ENCODE data around the gene STARD7. TPM values are rescaled to one million over a fixed set of nuclear protein-coding genes. Genes with fewer than 3 reads are reported as not detected.
A peak's percentile ranks its signal among the peaks of the same experiment; 100 is the strongest.

STARD7 gene
- total and polyA plus RNA-seq, 10 of the 15 experiments (the other 5 are each of a cell fraction or from before 2014, with no cell fraction given), result 85.4 to 237 (median 153) TPM

- TF ChIP-seq E4F1 (IDR thresholded peaks at IDR 0.05; ENCODE audit: borderline replicate concordance, partially characterized antibody) (no peak), NFYA (IDR thresholded peaks at IDR 0.05; ENCODE audit: borderline replicate concordance, low read depth, low read length) (no peak), KDM1A (IDR thresholded peaks at IDR 0.05; ENCODE audit: borderline replicate concordance) (no peak), E2F8 (IDR thresholded peaks at IDR 0.05; ENCODE audit: low read depth, partially characterized antibody) (peak; percentile 31), YY1 (IDR thresholded peaks at IDR 0.05; ENCODE audit: low read depth, low read length) (peak; percentile 51), TBL1XR1 (IDR thresholded peaks at IDR 0.05; ENCODE audit: low read depth, low read length) (peak; percentile 46; the same call in 1 of the 2 replicates), TCF7 (IDR thresholded peaks at IDR 0.05; ENCODE audit: borderline replicate concordance) (no peak), ZNF24 (IDR thresholded peaks at IDR 0.05) (no peak), WRNIP1 (IDR thresholded peaks at IDR 0.05; ENCODE audit: borderline replicate concordance, low read depth, low read length) (no peak), BCL3 (IDR thresholded peaks at IDR 0.05; ENCODE audit: borderline replicate concordance, insufficient read depth, low read depth, low read length, poor library complexity, severe bottlenecking) (peak; percentile 25), ZNF217 (IDR thresholded peaks at IDR 0.05) (no peak), SREBF2 (IDR thresholded peaks at IDR 0.05; ENCODE audit: low read length) (no peak), PML (IDR thresholded peaks at IDR 0.05; ENCODE audit: low read length) (no peak), EP300 (IDR thresholded peaks at IDR 0.05; ENCODE audit: borderline replicate concordance in 1 of 2, control insufficient read depth in 1 of 2, low read depth in 2 of 2, low read length in 2 of 2) (peak in 1 of 2 experiments; percentile 64; a peak in 1 of 4 replicates), NR2C1 (IDR thresholded peaks at IDR 0.05) (no peak), CHD4 (IDR thresholded peaks at IDR 0.05) (no peak), SUPT20H (IDR thresholded peaks at IDR 0.05; ENCODE audit: borderline replicate concordance, control insufficient read depth, low read depth, low read length) (no peak), EED (IDR thresholded peaks at IDR 0.05; ENCODE audit: low read depth) (peak; percentile 96), ZBED1 (IDR thresholded peaks at IDR 0.05; ENCODE audit: borderline replicate concordance) (no peak; the same call in 1 of the 2 replicates)
- TF ChIP-seq, protein P1, sequence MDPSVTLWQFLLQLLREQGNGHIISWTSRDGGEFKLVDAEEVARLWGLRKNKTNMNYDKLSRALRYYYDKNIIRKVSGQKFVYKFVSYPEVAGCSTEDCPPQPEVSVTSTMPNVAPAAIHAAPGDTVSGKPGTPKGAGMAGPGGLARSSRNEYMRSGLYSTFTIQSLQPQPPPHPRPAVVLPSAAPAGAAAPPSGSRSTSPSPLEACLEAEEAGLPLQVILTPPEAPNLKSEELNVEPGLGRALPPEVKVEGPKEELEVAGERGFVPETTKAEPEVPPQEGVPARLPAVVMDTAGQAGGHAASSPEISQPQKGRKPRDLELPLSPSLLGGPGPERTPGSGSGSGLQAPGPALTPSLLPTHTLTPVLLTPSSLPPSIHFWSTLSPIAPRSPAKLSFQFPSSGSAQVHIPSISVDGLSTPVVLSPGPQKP (IDR thresholded peaks at IDR 0.05; ENCODE audit: low read depth, low read length), result 0 out of 2 replicates have a peak, but pooled peaks have one; percentile 35
- TF ChIP-seq, protein P2, sequence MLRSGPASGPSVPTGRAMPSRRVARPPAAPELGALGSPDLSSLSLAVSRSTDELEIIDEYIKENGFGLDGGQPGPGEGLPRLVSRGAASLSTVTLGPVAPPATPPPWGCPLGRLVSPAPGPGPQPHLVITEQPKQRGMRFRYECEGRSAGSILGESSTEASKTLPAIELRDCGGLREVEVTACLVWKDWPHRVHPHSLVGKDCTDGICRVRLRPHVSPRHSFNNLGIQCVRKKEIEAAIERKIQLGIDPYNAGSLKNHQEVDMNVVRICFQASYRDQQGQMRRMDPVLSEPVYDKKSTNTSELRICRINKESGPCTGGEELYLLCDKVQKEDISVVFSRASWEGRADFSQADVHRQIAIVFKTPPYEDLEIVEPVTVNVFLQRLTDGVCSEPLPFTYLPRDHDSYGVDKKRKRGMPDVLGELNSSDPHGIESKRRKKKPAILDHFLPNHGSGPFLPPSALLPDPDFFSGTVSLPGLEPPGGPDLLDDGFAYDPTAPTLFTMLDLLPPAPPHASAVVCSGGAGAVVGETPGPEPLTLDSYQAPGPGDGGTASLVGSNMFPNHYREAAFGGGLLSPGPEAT (IDR thresholded peaks at IDR 0.05; ENCODE audit: low read depth), result peak; percentile 65
Measured at GRCh38 chr2:96241900-96242611, 33.4 kb upstream of the STARD7 start (continued).

Data from GM12878 (cell line).